Heart left ventricle (tissue), 16 donors: ENCODE measurements around the gene TSHZ1. TPM values are rescaled to one million over a fixed set of nuclear protein-coding genes. Genes with fewer than 3 reads are reported as not detected.

ENCODE experiments used
- ATAC-seq, 4 donors: fragments of 200-7000 bp; cut with Tn5 transposase; one replicate each; pipeline ENCODE4 v1.9.1; 2020 to 2022; ENCODE audit warnings: moderate library complexity in 4 of 4, mild to moderate bottlenecking in 3 of 4, moderate number of reproducible peaks in 1 of 4
- DNase-seq, 5 donors: peaks; one replicate each; pipeline ENCODE4 v3.0.0-alpha.2; 2020
- H3K27ac ChIP-seq, 12 donors: fragments of 200-600 bp; sonication (generic) in 4 of 12; one replicate each; pipeline versions ENCODE4 v1.5.0 to v1.8.0; 2016 to 2022; ENCODE audit warnings: mild to moderate bottlenecking in 2 of 12
- H3K27me3 ChIP-seq, 9 donors: fragments of 200-600 bp; sonication (generic) in 2 of 9; one replicate each; pipeline versions ENCODE4 v1.5.1 to v1.8.0; 2016 to 2022; ENCODE audit warnings: mild to moderate bottlenecking in 3 of 9
- H3K36me3 ChIP-seq, 9 donors: fragments of 200-600 bp; sonication (generic) in 2 of 9; one replicate each; pipeline versions ENCODE4 v1.5.0 to v1.8.0; 2018 to 2022; ENCODE audit warnings: mild to moderate bottlenecking in 2 of 9
- H3K4me1 ChIP-seq, 12 donors: fragments of 200-600 bp; sonication (generic) in 4 of 12; one replicate each; pipeline versions ENCODE4 v1.5.0 to v1.8.0; 2016 to 2022; ENCODE audit warnings: mild to moderate bottlenecking in 3 of 12
- H3K4me3 ChIP-seq, 12 donors: fragments of 200-600 bp; sonication (generic) in 4 of 12; one replicate each; pipeline versions ENCODE4 v1.5.0 to v1.8.0; 2017 to 2022; ENCODE audit warnings: mild to moderate bottlenecking in 9 of 12, moderate library complexity in 4 of 12
- H3K9me3 ChIP-seq, 12 donors: fragments of 200-600 bp; sonication (generic) in 4 of 12; one replicate each; pipeline versions ENCODE4 v1.5.0 to v1.8.0; 2016 to 2022; ENCODE audit warnings: mild to moderate bottlenecking in 1 of 12
- POLR2A ChIP-seq, 2 donors: fragments of 450-650 bp; IDR thresholded peaks; one replicate each; pipeline ENCODE4 v1.6.1; 2017; ENCODE audit warnings: antibody characterized with exemption in 2 of 2, mild to moderate bottlenecking in 2 of 2, moderate library complexity in 2 of 2
- WGBS, 4 donors: extraction: QIAGEN DNeasy Blood & Tissue Kit in 2 of 4; methylation state at CpG; one replicate each; pipeline versions ENCODE4 v1.1.5 to v1.1.7; 2013 to 2018; 5-methylcytosine and 5-hydroxymethylcytosine counted together
- intact Hi-C, 10 donors: fragments of 100-400 bp; cut with DNase I; formaldehyde crosslinking; loops; one replicate each; pipeline versions ENCODE4 v1.11.1 to v1.14.2; 2022
- polyA plus RNA-seq, 2 donors: library from polyadenylated mRNA; stranded (reverse); fragments of 200-250 nt; gene quantifications; one replicate each; pipeline ENCODE4 v1.2.3, GENCODE V29; 2013
- total RNA-seq, 9 donors: library from RNA; depleted of rRNA in 2 of 9; stranded (reverse); fragments of >200 nt in 2 of 9; fragmentation: NEBNext Ultra II Directional in 3 of 9; extraction: Animal tissue kit (Norgen Biotek cat#: 25700) in 3 of 9; gene quantifications; one replicate each; pipeline versions ENCODE4 v1.1.0 to v1.2.4, GENCODE V29; 2016 to 2023
- TF ChIP-seq, protein P1 (sequence below), 12 donors: fragments of 200-600 bp; sonication (generic) in 4 of 12; IDR thresholded peaks; one replicate each; pipeline versions ENCODE4 v1.5.0 to v1.8.0; 2018 to 2022; ENCODE audit warnings: antibody characterized with exemption in 12 of 12, mild to moderate bottlenecking in 5 of 12
- donor health status: ischemic (EF 13 %, LVEDD 7.1; RV severe dilation, severe dysfunction).
- donor health status: healthy with polysubstance abuse.
- donor health status: DM: no; HTN: yes; CAD: no.
- donor health status: DM: no; HTN: no; CAD: no.
- donor health status: ischemic (EF 25% LVEDD 6.9; RV normal size, moderate dysfunction).
- donor health status: ischemic (EF 25% LVEDD 5.7; RV mildly dilated, moderate dysfunction).
- donor health status: healthy.
- donor health status: DM: yes; HTN: yes; CAD: no.
- donor health status: ischemic (EF 35%, LVEDD 5.7; RV mildly dilated, moderate dysfunction).
- donor health status: nonischemic (EF 11% LVEDD 7.7; RV severe dilation, severe dysfunction).
- donor health status: DM: yes; HTN: yes; CAD: no.
- donor health status: PGD.
- donor health status: ischemic (EF 29% LVEDD 5.4; RV normal size, mild dysfunction).
- donor health status: nonischemic (EF 23%, LVEDD 6.1; RV moderate dilation, normal function).

TSHZ1 gene
- total and polyA plus RNA-seq, 11 donors: 7.5 to 27.9 (median 19.2) TPM

DNA sequence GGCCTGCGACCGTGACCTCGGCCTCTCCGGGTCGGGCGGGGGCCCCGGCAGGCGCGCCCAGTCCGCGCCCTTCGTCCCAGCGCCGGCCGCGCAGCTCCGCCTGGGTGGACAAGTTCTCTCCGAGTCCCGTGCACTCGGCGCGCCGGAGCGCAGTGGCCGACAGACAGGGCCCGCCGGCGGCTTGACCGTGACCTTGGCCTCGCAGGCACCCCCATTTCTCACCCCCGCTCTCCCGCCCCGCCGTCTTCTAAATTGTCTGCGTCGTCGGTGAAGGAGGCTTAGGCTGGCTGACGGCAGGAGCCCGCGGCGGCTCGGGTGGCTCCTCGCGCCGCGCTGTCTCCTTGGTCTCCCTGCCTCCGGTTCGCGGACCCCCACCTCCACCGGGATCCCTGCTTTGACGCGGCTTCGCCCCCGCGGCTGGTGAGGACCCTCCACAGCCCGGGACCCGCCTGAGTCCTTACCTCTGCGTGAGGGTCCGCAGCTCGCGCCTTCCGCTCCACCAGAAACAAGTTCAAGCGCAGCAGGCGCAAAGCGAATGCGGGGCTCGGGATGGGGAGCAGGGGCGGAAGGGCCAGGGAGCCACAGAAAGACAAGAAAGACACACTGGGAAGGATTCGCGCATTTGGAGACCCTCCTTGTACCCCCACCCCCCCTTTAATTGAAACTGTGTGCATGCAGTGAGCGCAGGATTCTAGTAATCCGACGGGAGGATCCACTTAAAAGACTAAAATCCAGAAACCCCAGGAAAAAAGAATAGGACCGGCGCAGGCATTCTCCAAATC is 5.7 kb upstream of the TSHZ1 start:
- peaks cover 0 to 23% (median 19%) of the 10 kb centered on the region in 9 donors for H3K36me3 ChIP-seq
- DNase-seq (peak in 4 of 5 donors; percentile 30 to 73 (median 47)), ATAC-seq (peak in 3 of 4 donors; percentile 3 to 14 (median 11))
- TF ChIP-seq, protein P1, sequence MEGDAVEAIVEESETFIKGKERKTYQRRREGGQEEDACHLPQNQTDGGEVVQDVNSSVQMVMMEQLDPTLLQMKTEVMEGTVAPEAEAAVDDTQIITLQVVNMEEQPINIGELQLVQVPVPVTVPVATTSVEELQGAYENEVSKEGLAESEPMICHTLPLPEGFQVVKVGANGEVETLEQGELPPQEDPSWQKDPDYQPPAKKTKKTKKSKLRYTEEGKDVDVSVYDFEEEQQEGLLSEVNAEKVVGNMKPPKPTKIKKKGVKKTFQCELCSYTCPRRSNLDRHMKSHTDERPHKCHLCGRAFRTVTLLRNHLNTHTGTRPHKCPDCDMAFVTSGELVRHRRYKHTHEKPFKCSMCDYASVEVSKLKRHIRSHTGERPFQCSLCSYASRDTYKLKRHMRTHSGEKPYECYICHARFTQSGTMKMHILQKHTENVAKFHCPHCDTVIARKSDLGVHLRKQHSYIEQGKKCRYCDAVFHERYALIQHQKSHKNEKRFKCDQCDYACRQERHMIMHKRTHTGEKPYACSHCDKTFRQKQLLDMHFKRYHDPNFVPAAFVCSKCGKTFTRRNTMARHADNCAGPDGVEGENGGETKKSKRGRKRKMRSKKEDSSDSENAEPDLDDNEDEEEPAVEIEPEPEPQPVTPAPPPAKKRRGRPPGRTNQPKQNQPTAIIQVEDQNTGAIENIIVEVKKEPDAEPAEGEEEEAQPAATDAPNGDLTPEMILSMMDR (IDR thresholded peaks at IDR 0.05): no peak
- TF ChIP-seq POLR2A (IDR thresholded peaks at IDR 0.05): peak in 1 of 2 donors; percentile 15
- no peaks in the 10 kb centered on the region for H3K27me3 ChIP-seq
- H3K27ac ChIP-seq: peak overlapping the region; percentile 26 to 99 (median 67)
- 14 to 18% (median 17%) methylated on average over 55 to 75 of the region's 75 CpGs for WGBS, 4 donors
- peak overlapping the region; percentile 42 to 99 (median 56) for H3K4me3 ChIP-seq
- no peaks in the 10 kb centered on the region for H3K9me3 ChIP-seq
- intact Hi-C loops: loop anchor here in 8 of 10 donors (2.0 to 10.0 kb wide), 11 partner anchors 32 to 608 kb away; partner anchors contain the start of gene ZNF407 (in 1 of the 8)
- H3K4me1 ChIP-seq: peaks cover 0 to 65% (median 48%) of the 10 kb centered on the region in 12 donors

DNA sequence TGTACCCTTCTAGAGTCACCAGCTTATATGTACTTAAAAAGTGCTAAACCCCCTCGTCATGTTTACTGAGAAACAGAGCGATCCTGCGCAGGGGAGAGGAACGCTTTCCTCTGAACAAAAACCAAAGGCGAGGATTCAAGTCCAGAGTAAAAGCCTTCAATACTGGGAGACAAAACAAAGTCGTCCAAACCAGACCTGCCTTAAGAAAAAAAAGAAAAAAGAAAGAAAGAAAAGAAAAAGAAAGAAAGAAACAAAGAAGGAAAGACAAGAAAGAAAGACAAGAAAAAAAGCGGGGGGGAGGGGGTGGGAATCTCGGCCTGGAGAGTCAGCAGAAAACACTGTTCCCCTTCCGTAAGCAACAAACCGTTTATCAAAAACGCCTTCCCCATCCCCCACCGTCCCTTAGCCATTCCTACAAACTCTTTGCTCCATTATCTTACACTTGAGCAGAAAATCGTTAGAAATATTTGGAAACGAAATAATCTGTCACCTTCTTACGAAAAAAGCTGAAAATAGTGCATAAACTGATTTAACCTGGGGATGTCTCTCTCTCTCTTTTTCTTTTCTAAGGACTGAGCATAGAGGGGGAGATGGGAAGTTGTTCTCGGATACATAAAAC is 5.0 kb upstream of the TSHZ1 start:
- TF ChIP-seq POLR2A (IDR thresholded peaks at IDR 0.05): no peak
- TF ChIP-seq, protein P1 (IDR thresholded peaks at IDR 0.05): no peak
- intact Hi-C loops: loop anchor here in 8 of 10 donors (2.0 to 10.0 kb wide), 11 partner anchors 33 to 608 kb away; partner anchors contain the start of gene ZNF407 (in 1 of the 8)
- 46 to 63% (median 54%) methylated on average over 16 of the region's 16 CpGs for WGBS, 4 donors
- Histone ChIP-seq H3K4me3 (peak overlapping the region in 10 of 12 donors; percentile 42 to 99 (median 56)), H3K27ac (peak overlapping the region in 8 of 12 donors; percentile 43 to 99 (median 70)), H3K27me3 (no peaks in the 10 kb centered on the region), H3K9me3 (no peaks in the 10 kb centered on the region), H3K4me1 (peaks cover 0 to 70% (median 51%) of the 10 kb centered on the region in 12 donors), H3K36me3 (peaks cover 0 to 16% (median 12%) of the 10 kb centered on the region in 9 donors)
- DNase-seq (no peak), ATAC-seq (no peak)

DNA sequence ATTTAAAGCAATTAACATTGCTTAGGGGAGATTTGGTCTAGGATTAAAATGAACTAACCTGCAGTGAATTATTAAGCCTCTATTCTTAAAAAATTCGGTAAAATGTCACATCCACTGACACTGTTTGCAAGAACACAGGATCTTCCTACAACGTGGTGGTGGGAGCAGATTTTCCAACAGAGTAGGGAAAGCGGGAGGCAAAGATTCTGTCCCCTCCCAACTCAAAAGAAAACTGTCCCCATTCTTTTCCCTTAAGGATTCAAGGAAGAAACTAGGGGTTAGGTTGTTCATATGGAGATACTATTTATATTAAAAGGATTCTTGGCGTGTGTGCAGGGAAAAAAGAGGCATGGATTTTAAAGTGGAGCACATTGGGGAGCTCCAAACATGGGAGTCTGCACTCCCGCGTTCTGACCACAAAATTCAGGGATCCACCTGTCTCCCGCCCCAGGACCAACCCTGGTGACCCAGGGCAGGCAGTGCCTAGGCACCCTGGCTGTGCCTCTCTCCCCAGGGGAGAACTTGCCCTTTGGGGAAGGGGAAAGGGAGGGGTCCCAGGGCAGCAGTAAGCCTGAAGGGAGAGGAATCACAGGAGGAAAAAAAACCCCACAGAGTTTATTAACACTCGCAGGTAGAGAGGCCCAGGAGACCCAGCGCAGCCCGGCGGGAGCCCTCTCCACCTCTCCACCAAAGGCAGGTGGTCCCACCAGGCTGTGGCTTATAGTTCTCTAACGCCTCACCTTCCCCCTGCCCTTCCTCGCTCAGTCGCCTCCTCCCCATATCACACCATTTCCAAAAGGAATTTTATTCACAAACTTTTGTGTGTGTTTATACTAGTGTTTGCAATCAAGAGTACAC is 3.9 kb upstream of the TSHZ1 start:
- Histone ChIP-seq H3K4me1 (peaks cover 0 to 63% (median 51%) of the 10 kb centered on the region in 12 donors), H3K36me3 (peaks cover 0 to 5% (median 1%) of the 10 kb centered on the region in 9 donors), H3K27me3 (no peaks in the 10 kb centered on the region), H3K27ac (peak overlapping the region in 10 of 12 donors; percentile 9 to 100 (median 99)), H3K9me3 (no peaks in the 10 kb centered on the region), H3K4me3 (peak overlapping the region in 11 of 12 donors; percentile 88 to 99 (median 96))
- 46 to 51% (median 49%) methylated on average over 14 of the region's 14 CpGs for WGBS, 4 donors
- TF ChIP-seq, protein P1 (IDR thresholded peaks at IDR 0.05): no peak
- no peak for TF ChIP-seq POLR2A (IDR thresholded peaks at IDR 0.05)
- intact Hi-C loops: loop anchor here in 8 of 10 donors (5.0 to 10.0 kb wide), 10 partner anchors 34 to 609 kb away; partner anchors contain the start of gene ZNF407 (in 1 of the 8)
- DNase-seq: no peak
- ATAC-seq: no peak
